MCF 10A (cell line): ENCODE data around the gene ALPG. TPM values are rescaled to one million over a fixed set of nuclear protein-coding genes. Genes with fewer than 3 reads are reported as not detected.

ENCODE experiments used
- BruUV-seq: library from RNA; stranded (reverse); fragments of 400-500 nt; replicated peaks from 2 replicates; lab custom pipeline; 2021; lab: Mats Ljungman, UMichigan
- CTCF ChIA-PET: fragments of 300-600 bp; sonication (Branson Sonifier 250); formaldehyde crosslinking; extraction: SDS; loops from one replicate; lab custom pipeline; 2021; ENCODE audit warnings: antibody characterized with exemption, inconsistent platforms; lab: Yijun Ruan, JAX
- POLR2A ChIA-PET: fragments of 300-600, 350-650 bp; sonication (Branson Sonifier 250); formaldehyde crosslinking; extraction: SDS; loops from one replicate; lab custom pipeline; 2020; ENCODE audit warnings: antibody characterized with exemption, inconsistent platforms; lab: Yijun Ruan, JAX
- DNase-seq: peaks from one replicate; pipeline ENCODE4 v3.0.0-alpha.2; 2018; ENCODE audit not compliant: unreplicated experiment
- H3K27ac Mint-ChIP-seq: one replicate; pipeline ENCODE4 v1.8.0; 2022; ENCODE audit warnings: mild to moderate bottlenecking, low read depth, mixed read lengths; ENCODE audit not compliant: unreplicated experiment
- H3K27me3 Mint-ChIP-seq: one replicate; pipeline ENCODE4 v1.8.0; 2022; ENCODE audit warnings: mixed read lengths; ENCODE audit not compliant: insufficient read depth, unreplicated experiment
- H3K36me3 Mint-ChIP-seq: one replicate; pipeline ENCODE4 v1.8.0; 2022; ENCODE audit warnings: mild to moderate bottlenecking, moderate library complexity, mixed read lengths; ENCODE audit not compliant: insufficient read depth, unreplicated experiment
- H3K4me1 Mint-ChIP-seq: one replicate; pipeline ENCODE4 v1.8.0; 2022; ENCODE audit warnings: mixed read lengths; ENCODE audit not compliant: insufficient read depth, unreplicated experiment
- H3K4me3 Mint-ChIP-seq: one replicate; pipeline ENCODE4 v1.8.0; 2022; ENCODE audit warnings: mild to moderate bottlenecking, moderate library complexity, mixed read lengths; ENCODE audit not compliant: unreplicated experiment
- H3K9me3 Mint-ChIP-seq: one replicate; pipeline ENCODE4 v1.8.0; 2022; ENCODE audit warnings: mixed read lengths; ENCODE audit not compliant: unreplicated experiment
- CTCF ChIP-seq: fragments of 200-600 bp; IDR thresholded peaks from one replicate; pipeline ENCODE4 v1.8.0; 2022; ENCODE audit warnings: antibody characterized with exemption, mild to moderate bottlenecking; ENCODE audit not compliant: unreplicated experiment
- intact Hi-C: fragments of 100-400 bp; cut with micrococcal nuclease; formaldehyde crosslinking; loops from 2 replicates; pipeline ENCODE4 v1.14.1; 2022
- total RNA-seq: library from RNA; stranded (reverse); gene quantifications from 2 replicates; pipeline ENCODE4 v1.2.3, GENCODE V29; 2022

ALPG gene
- total RNA-seq, 1 experiment from 2014 or later = not detected

- H3K4me1 Mint-ChIP-seq = peaks cover 29% of the 10 kb centered on the region
- H3K9me3 Mint-ChIP-seq = no peaks in the 10 kb centered on the region
- DNase-seq = no peak
- no peak overlapping the region for H3K4me3 Mint-ChIP-seq
- ChIA-PET POLR2A (no interaction called here), CTCF (interaction anchor here (0.9 kb wide), 1 partner anchor 13 kb away, joined by 5 read pairs; no protein-coding TSS in a partner anchor)
- intact Hi-C loops = no loop called here
- peaks cover 3% of the 10 kb centered on the region for H3K27me3 Mint-ChIP-seq
- H3K27ac Mint-ChIP-seq = no peak overlapping the region
- no TSS peak for BruUV-seq
- H3K36me3 Mint-ChIP-seq = no peaks in the 10 kb centered on the region
- no peak for TF ChIP-seq CTCF
These were observed 52.9 kb downstream of the ALPG start for GRCh38 chr2:232459419-232460035.

GRCh38 chr2:232460171-232460570 is 53.5 kb downstream of the ALPG start:
- Mint-ChIP-seq H3K36me3 (no peaks in the 10 kb centered on the region), H3K4me1 (peaks cover 29% of the 10 kb centered on the region), H3K27ac (no peak overlapping the region), H3K27me3 (no peaks in the 10 kb centered on the region), H3K4me3 (no peak overlapping the region), H3K9me3 (no peaks in the 10 kb centered on the region)
- ChIA-PET CTCF (no interaction called here), POLR2A (no interaction called here)
- no TSS peak for BruUV-seq
- intact Hi-C loops = no loop called here
- DNase-seq = no peak
- TF ChIP-seq CTCF = no peak

Other genes with a start within 250 kb of the ALPG start
- gene ALPP, start 28.1 kb upstream of the ALPG start, total RNA-seq = 0.35 and 0.64 TPM in 2 replicates
- gene ALPI, start 49.3 kb downstream of the ALPG start, total RNA-seq = not detected in 2 replicates
- not detected in 2 replicates for gene ECEL1, start 81.0 kb downstream of the ALPG start, total RNA-seq
- gene PRSS56, start 113.5 kb downstream of the ALPG start, total RNA-seq = not detected in 2 replicates
- not detected in 2 replicates for gene CHRND, start 119.3 kb downstream of the ALPG start, total RNA-seq
- gene CHRNG, start 132.8 kb downstream of the ALPG start, total RNA-seq = not detected in 2 replicates
- 4.9 and 5.2 TPM in 2 replicates for gene TIGD1, start 143.7 kb downstream of the ALPG start, total RNA-seq
- 51.7 and 52.8 TPM in 2 replicates for gene EIF4E2, start 143.8 kb downstream of the ALPG start, total RNA-seq
- not detected in 2 replicates for gene EFHD1, start 226.8 kb downstream of the ALPG start, total RNA-seq